ENCODE measurements around the gene SPEM1. TPM values are rescaled to one million over a fixed set of nuclear protein-coding genes. Genes with fewer than 3 reads are reported as not detected.

The SPEM1 gene
- total and polyA plus RNA-seq, 11 donors = not detected

DNA sequence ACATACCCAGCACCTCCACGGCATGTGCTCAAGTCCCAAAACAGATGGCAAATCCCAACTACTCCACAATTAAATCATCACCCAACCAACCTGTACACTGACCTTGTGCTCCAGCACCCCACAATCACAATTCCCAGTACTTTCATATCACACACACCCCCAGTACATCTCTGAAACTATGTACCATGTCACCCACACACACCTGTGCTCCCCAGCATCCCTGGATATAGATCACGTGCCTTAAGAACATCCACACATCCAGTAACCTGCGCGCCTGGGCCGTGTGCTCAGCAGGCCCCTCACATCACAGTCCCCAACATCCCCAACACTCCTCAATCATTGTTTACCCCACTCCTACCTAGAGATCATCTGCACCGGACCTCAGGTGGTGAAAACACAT is 10.4 kb upstream of the SPEM1 start:
- H3K27ac ChIP-seq = no peak overlapping the region

GRCh38 chr17:7410634-7411426 is 9.3 kb upstream of the SPEM1 start:
- Histone ChIP-seq H3K4me3 (no peak overlapping the region), H3K27ac (no peak overlapping the region), H3K36me3 (peaks cover 0 to 16% (median 0%) of the 10 kb centered on the region in 9 donors), H3K4me1 (peaks cover 0 to 4% (median 0%) of the 10 kb centered on the region in 12 donors), H3K27me3 (no peaks in the 10 kb centered on the region), H3K9me3 (no peaks in the 10 kb centered on the region)
- TF ChIP-seq CTCF (IDR thresholded peaks at IDR 0.05) (no peak), POLR2A (IDR thresholded peaks at IDR 0.05) (no peak)
- no peak for DNase-seq
- ATAC-seq = no peak
- 91 to 96% (median 92%) methylated on average over 22 to 25 of the region's 25 CpGs for WGBS, 4 donors
- intact Hi-C loops (cut with DNase I) = no loop called here

More for the DNA sequence above, 10.4 kb upstream of the SPEM1 start:
- intact Hi-C loops (cut with DNase I) = no loop called here
- Histone ChIP-seq H3K4me1 (peaks cover 0 to 16% (median 5%) of the 10 kb centered on the region in 12 donors), H3K36me3 (peaks cover 0 to 16% (median 0%) of the 10 kb centered on the region in 9 donors), H3K27me3 (peaks cover 0 to 5% (median 0%) of the 10 kb centered on the region in 9 donors), H3K9me3 (no peaks in the 10 kb centered on the region), H3K4me3 (no peak overlapping the region)
- no peak for DNase-seq
- no peak for TF ChIP-seq CTCF (IDR thresholded peaks at IDR 0.05)
- TF ChIP-seq POLR2A (IDR thresholded peaks at IDR 0.05) = no peak
- ATAC-seq = no peak
- WGBS, 4 donors = 94 to 95% (median 95%) methylated on average over 6 of the region's 6 CpGs

- intact Hi-C loops (cut with DNase I) = no loop called here
- Histone ChIP-seq H3K9me3 (no peaks in the 10 kb centered on the region), H3K4me3 (no peak overlapping the region), H3K27me3 (no peaks in the 10 kb centered on the region), H3K4me1 (no peaks in the 10 kb centered on the region), H3K36me3 (peaks cover 0 to 16% (median 0%) of the 10 kb centered on the region in 9 donors), H3K27ac (no peak overlapping the region)
- ATAC-seq (no peak), DNase-seq (no peak)
- TF ChIP-seq POLR2A (IDR thresholded peaks at IDR 0.05) = no peak
- TF ChIP-seq CTCF (IDR thresholded peaks at IDR 0.05) = no peak
- 87 to 94% (median 91%) methylated on average over 7 to 8 of the region's 8 CpGs for WGBS, 4 donors
Measured at GRCh38 chr17:7411427-7411750, 8.7 kb upstream of the SPEM1 start.

GRCh38 chr17:7413346-7413985 is 6.7 kb upstream of the SPEM1 start:
- no peaks in the 10 kb centered on the region for H3K9me3 ChIP-seq
- DNase-seq (no peak), ATAC-seq (peak in 1 of 4 donors; percentile 45)
- peaks cover 0 to 19% (median 0%) of the 10 kb centered on the region in 9 donors for H3K36me3 ChIP-seq
- WGBS, 4 donors = 78 to 93% (median 82%) methylated on average over 4 to 6 of the region's 6 CpGs
- H3K4me1 ChIP-seq = no peaks in the 10 kb centered on the region
- no peaks in the 10 kb centered on the region for H3K27me3 ChIP-seq
- no peak overlapping the region for H3K4me3 ChIP-seq
- intact Hi-C loops (cut with DNase I) = no loop called here
- no peak overlapping the region for H3K27ac ChIP-seq
- TF ChIP-seq POLR2A (IDR thresholded peaks at IDR 0.05) (no peak), CTCF (IDR thresholded peaks at IDR 0.05) (no peak)

Measured in heart left ventricle (tissue), 16 donors.